RPMI7951 (cell line): ENCODE data around the gene SLF2. TPM values are rescaled to one million over a fixed set of nuclear protein-coding genes. Genes with fewer than 3 reads are reported as not detected.
A peak's percentile ranks its signal among the peaks of the same experiment; 100 is the strongest.

ENCODE experiments used
- DNase-seq: peaks from one replicate; pipeline ENCODE4 v3.0.0-alpha.2; 2012; ENCODE audit warnings: low read depth
- total RNA-seq: library from RNA; depleted of rRNA; stranded (reverse); fragments of >200 nt; shearing (Covaris generic); gene quantifications from 2 replicates; pipeline ENCODE4 v1.2.3, GENCODE V29; 2014

Gene SLF2
- total RNA-seq, 1 experiment from 2014 or later = 20.5 TPM

DNA sequence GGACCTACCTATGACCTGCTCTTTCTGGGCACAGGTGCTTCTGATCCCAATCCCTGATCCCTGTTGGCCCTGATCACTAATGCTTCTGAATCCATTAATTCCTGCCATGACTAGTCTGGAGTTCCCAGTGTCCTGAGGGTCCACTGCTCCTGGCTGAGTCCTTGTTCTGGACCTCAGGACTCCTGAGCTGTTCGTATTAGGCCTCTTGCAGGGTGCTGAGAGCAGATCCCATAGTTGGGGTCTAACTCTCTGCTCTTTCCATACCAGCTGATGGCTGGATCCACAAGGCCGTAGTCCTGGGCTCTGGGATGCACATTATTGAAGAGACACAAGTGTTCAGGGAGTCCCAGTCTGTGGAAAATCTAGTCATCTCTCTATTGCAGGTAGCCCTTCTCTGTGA is 67.5 kb downstream of the SLF2 start:
- no peak for DNase-seq

DNA sequence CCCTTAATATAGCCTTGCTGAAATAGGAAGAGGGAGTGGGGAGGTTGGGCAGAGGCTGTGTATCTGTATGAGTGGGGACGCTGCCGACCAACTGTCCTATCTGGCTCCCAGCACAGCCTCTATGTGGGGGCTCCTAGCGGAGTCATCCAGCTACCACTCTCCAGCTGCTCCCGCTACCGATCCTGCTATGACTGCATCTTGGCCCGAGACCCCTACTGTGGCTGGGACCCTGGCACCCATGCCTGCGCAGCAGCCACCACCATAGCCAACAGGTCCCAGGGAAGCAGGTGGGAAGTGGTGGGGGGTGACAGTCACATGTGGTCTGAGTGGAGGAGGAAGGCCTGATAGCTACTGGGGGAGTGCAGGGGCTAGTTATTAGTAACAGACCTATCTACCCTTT is 67.9 kb downstream of the SLF2 start:
- DNase-seq = no peak

DNA sequence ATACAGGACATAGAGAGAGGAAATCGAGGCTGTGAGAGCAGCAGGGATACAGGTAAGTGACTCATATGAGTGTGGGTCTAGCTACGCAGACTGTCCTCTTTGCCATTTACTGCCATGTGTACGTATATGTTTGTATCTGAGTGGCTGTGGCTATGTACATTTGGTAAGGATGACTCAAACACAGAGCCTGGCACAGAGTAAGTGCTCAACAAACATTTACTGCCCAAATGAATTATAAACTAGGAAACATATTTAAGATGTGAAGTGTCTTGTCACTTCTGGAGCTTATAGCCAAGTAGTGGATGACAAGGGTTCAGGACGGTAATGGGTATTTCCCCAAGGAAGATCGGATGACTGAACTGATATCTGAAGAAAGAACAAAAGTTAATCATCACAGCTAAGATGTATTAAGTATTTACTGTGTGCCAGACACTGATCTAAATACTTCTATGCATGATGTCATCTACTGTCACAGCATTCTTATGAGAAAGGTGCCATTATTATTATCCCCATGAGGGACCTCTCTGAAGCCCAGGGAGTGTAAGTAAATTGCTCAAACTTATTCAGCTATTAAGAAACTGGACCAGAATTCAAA is 68.5 kb downstream of the SLF2 start:
- no peak for DNase-seq

DNA sequence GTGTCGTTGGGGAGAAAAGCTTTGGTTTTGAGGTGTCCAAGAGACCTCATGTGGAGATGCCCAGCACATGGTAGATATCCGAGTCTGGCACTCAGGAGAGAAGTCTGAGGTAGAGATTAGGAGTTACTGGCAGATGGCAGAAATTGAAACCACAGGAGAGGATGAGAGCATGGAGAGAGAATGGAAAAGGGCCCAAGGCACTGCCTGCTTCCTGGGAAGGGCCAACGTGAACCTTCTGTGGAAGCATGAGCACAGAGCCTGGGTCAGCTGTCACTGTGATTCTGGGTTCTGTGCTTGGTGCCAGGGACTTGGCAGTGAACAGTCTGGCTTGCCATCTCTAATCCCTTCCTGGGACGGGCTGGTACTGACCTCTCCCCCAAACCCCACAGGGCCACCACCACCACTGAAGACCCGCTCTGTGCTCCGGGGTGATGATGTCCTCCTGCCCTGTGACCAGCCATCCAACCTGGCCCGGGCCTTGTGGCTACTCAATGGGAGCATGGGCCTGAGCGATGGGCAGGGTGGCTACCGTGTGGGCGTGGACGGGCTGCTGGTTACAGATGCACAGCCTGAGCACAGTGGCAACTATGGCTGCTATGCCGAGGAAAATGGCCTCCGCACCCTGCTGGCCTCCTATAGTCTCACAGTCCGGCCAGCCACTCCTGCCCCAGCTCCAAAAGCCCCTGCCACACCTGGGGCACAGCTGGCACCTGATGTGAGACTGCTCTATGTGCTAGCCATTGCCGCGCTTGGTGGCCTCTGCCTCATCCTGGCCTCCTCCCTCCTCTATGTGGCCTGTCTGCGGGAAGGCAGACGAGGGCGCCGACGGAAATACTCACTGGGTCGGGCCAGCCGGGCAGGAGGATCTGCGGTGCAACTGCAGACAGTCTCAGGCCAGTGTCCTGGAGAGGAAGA is 70.4 kb downstream of the SLF2 start:
- no peak for DNase-seq

DNA sequence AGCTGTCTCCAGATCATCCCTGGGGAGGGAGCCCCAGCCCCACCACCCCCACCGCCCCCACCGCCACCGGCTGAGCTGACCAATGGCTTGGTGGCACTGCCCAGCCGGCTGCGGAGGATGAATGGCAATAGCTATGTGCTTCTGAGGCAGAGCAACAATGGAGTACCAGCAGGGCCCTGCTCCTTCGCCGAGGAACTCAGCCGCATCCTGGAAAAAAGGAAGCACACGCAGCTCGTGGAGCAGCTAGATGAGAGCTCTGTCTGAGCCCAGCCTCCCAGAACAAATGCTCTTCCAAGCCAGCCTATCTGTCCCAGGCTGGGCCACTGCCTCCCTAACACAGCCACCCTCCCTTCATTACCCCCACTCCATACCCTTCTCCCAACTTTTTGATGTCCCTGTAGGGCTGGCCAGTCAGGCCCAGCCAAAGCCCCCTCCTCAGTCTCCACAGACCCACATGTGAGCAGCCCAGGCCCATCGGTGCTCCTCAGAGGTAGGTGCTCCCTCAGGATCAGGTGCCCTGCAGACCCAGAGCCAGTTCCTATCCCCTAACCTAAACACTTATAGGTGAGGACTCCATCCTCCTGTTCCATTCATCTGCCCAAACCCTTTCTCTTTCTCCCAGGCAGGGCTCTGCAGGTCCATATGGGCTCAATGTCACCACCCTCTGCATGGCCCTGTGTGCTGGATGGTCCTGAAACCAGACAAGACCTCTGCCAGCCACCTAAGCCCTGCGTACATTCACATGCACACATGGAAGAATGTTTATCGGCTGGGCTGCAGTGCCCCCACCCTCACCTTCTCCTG is 71.3 kb downstream of the SLF2 start:
- DNase-seq = no peak

DNA sequence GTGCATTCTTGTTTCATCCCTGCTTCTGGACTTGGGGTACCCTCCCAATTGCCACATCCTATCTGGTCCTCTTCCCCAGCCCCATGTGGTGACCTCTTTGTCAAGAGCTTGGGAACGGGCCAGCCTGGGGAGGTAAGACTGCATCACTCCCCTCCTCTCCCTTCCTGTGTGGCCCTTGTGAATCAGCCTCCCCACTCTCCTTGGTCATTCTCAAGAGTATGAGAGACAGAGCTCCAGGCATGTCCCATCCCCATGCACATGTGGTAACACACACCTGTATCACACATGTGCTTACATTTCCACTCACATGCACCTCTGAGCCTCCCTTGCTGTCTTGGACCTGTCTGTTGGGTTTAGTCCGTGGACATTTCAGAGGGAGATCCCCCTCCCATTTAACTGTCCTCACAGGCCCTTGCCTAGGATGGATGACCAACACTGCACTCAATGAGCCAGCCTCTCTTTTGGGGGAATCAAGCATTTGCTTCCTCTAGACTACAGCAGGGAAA is 72.0 kb downstream of the SLF2 start:
- no peak for DNase-seq

DNA sequence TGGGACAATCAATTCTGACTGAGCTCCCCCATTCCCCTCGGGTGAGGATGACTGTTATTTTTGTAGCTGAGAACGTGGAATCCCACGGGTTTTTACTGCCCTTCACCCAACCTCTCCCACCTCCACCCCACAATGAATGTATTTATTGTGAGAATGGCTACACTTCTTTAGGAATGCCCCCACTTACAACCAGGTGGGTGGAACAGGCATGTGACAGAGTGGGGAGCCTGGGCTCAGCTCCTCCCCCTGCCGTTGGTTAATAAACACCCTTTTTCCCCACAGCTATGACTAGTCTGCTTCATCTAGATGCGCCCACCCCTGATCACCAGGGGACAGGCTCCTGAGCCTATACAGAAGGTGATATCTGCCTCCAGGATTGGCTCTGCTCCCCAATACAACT is 72.6 kb downstream of the SLF2 start:
- no peak for DNase-seq

DNA sequence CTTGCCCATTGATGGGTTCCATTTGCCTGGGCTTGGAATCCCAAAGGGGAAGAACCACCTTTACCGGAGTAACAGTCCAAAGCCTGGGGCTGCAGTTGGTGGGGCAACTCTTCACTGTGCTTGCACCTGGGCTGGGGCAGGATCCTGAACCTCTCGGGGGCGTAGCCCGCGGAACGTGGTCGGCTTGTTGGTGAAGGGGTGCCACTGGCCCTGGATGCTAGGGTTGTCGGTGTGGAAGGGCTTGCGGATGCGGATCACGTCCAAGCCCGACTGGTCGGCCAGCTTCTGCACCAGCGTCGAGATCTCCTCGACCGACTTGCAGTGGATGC is 73.8 kb downstream of the SLF2 start:
- no peak for DNase-seq

DNA sequence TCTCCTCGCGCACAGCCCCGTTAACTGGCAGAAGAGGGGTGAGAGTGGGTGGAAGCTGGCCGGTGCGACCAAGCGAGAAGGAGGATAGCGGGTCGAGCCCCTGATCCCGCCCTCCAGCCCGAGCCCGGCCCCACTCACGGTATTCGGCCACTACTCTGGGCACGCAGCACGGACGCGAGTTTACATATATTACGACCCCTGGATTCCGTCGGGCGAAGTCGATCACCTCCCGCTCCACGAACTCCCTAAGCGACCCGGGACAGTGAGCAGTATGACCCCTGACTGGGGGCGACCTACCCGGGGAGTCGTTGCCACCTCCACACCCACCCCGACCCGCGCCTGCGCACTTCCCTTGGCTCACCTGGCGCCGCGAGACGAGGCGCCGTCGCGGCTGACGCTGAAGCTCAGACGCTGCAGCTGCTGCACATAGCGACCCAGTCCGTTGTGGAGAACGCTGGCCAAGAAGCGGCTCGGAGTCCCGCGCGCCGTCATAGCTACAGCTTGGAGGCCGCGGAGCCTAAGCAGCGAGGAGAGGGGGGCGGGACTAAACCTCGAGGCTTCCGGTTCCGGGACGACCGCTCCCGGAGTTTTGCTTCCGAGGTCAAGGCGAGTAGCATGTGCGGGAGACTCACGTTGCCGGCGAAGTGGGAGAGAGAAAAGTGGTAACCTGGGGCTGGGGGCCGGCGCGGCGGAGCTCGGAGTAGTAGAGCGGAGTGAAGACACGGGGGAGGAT is 74.4 kb downstream of the SLF2 start, which contains the start of the genes MRPL43 and TWNK:
MRPL43 (minus strand) TSS at position 546 of the 733 bp plus-strand sequence; CDS start at position 492, 54 bp downstream.
TWNK (plus strand) TSS at position 592 of the 733 bp plus-strand sequence. CDS start 668 bp downstream, outside the sequence.
- peak; percentile 69 for DNase-seq

DNA sequence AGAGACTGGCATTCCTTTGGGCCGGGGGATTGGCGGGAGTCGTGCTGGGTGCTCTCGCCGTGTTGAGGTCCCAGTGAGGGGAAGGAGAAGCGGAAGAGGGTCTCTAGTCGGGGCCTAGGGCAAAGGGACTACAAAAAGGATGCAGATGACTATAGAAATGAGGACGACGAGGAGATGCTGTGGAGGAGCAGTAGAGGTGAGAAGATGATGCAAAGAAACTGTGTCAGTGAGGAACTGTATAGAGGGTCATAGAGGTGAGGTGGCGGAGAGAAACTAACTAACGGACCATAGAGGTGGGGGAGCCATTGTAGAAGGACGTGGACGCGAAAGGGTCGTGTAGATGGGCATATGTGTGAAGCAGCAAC is 74.9 kb downstream of the SLF2 start:
- no peak for DNase-seq

DNA sequence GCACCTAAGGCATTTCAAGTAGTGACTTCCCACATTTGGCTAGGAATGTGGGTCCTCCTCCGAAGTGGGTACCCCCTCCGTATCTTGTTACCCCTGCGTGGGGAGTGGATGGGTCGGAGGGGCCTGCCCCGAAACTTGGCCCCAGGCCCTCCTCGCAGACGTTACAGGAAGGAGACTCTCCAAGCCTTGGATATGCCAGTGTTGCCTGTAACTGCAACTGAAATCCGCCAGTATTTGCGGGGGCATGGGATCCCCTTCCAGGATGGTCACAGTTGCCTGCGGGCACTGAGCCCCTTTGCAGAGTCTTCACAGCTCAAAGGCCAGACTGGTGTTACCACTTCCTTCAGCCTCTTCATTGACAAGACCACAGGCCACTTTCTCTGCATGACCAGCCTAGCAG is 75.4 kb downstream of the SLF2 start:
- no peak for DNase-seq

DNA sequence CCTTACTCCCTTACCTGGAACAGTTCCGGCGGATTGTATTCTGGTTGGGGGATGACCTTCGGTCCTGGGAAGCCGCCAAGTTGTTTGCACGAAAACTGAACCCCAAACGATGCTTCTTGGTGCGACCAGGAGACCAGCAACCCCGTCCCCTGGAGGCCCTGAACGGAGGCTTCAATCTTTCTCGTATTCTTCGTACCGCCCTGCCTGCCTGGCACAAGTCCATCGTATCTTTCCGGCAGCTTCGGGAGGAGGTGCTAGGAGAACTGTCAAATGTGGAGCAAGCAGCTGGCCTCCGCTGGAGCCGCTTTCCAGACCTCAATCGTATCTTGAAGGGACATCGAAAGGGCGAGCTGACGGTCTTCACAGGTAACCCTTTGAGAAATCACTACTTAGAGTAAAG is 76.3 kb downstream of the SLF2 start:
- DNase-seq = no peak

DNA sequence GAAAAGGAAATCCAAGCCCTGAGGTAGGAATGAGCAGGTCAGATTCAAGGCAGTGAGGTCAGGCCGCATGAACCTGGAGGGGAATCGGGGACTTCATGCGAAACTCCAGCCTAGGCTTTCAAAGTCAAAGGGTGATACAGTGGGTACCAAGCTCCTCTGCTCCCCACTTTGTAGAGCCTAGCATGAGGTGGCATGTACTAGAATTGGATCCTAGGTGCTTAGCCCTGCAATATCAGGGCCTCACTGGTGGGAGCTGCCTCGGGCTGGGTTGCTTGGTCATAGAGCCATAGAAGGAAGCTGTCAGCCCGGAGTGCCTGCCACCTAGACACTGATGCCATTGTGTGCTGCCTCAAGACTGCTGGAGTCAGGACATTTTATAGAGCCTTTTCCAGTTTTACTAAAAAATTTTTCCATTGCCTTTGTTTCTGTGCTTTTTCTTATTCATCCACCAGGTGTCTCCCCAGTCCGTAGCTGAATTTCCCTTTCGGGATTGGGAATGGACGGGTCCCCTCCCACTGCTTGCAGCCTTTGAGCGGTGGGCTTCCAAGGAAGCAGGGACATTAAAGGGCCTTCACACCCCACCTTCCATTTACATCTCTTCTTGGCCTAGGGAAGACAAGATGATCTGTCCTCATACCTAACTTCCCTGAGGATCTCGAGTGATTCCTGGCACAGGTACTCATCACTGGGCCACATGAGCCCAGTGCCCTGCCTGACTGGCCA is 81.4 kb downstream of the SLF2 start:
- peak; percentile 42 for DNase-seq

DNA sequence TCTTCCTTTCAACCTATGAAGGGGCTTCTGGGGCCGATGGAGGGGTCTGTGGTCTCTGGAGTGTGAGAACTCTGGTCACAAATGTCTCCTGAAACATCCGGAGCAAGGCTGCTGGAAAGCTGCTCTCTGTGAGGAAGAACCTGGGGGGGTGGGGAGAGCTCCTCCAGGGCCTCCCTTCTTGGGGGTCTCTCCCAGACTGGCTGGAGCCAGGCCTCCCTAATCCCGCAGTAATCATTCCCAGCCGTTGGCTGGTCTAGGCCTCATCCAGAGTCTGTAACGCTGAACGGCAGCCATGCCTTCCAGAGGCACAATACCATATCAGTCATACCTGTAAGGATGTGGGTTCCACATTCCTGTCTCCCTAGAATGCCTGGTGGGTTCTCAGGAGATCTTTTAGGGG is 82.4 kb downstream of the SLF2 start:
- no peak for DNase-seq

DNA sequence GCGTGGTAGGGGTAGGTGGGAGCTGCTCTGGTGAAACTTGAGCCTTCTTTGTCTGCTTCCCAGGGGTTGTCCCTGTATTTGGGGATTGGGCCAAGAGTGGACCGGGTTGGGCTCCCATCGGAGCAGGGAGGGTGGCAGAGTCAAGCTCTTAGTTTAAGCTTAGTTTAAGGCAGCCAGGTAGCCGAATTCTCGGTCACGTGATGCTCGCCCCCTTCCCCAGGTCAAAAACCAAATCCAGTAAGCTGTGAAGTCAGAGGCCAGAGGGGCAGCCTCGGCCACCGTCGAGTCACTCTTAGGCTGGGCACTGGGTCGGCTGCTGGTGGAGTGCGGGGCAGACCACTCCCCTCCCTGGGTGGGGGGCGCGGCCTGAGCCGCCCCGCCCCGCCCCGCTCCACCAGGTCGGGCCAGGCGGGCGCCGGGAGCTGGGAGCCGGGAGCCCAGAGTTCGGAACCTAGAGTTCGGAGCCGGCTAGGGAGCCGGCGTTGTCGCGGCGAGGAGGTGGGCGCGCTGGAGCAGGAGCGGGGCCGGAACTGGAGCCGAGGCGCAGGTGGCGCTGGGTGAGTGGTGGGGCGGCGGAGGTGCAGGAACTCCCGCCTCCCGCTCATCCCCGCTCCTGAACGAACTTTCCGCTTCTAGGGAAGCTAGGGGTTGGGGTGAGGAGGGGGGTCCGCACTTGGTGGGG is 84.1 kb downstream of the SLF2 start:
- no peak for DNase-seq

DNA sequence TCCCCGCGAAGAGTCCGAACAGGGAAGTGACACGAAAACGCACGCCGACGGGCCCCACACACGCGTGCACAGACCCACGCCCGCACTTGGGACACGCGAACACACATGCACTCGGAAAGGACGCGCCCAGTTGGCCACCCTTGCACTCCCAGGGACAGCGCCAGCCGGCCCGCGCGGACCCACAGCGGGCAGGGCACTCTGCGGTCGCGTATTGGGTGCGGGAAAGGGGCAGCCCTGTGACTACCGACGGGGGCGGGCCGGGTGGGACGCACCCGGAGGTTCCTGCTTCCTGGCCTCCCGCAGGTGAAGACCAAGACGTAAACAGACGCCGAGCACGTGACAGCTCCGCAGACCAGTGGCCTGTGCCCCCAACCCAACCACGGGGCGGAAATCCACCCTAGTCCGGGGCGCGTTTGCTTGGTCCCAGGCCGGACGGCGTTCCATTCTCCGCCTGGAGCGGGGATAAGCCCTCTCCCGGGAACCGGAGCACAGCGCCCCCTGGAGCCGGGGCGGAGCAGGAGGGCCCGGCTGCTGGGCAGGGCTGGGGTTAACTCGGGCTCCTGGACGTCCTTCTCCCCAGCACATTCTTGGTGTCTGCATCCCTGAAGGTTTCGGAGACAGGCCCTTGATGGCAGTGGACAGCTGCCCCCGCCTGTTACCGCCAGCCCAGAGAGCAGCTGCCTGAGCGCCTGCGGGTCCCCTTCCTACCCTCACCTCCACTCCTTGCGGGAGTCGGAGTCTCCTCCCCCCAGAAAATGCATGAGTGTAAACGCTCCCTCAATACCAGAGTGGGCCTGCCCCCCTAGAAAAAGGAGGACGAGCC is 84.8 kb downstream of the SLF2 start:
- DNase-seq = peak; percentile 67

DNA sequence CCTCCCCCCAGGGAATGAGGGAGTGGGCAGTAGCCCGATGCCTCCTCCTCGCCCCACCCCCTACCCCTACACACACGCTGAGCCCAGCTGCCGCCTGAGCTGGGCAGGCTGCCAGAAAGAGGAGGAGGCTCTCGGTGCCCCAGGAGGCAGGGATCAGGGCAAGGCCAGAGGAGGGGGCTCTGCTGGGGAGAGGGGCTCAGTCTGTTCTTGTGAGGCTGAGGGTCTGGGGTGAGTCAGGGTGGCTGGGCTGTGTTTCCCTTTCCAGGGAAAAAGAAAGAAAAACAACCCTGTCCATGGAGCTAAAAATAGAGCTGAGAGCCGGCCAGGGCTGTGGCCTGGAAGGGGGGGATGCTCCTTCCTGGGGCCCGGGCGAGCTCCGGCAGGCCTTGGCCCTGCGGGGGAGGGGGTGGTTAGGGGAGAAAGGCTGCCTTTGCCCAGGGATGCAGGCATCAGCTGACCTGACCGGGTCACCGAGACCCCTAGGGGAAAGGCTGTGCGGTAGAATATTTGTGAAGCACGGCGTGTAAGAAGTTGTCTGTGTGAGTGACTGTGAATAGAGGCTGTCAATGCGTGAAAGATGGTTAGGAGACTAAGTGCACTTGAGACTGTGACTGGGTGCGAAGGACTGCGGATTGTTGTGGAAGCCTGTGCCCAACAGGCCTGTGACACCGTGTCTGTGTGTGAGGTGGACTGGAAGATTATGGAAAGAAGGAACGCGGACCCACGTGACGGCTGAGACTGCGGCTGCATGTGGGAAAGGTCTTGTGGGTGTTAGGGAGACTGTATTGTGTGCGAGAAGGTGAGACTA is 85.6 kb downstream of the SLF2 start:
- DNase-seq = peak; percentile 82

DNA sequence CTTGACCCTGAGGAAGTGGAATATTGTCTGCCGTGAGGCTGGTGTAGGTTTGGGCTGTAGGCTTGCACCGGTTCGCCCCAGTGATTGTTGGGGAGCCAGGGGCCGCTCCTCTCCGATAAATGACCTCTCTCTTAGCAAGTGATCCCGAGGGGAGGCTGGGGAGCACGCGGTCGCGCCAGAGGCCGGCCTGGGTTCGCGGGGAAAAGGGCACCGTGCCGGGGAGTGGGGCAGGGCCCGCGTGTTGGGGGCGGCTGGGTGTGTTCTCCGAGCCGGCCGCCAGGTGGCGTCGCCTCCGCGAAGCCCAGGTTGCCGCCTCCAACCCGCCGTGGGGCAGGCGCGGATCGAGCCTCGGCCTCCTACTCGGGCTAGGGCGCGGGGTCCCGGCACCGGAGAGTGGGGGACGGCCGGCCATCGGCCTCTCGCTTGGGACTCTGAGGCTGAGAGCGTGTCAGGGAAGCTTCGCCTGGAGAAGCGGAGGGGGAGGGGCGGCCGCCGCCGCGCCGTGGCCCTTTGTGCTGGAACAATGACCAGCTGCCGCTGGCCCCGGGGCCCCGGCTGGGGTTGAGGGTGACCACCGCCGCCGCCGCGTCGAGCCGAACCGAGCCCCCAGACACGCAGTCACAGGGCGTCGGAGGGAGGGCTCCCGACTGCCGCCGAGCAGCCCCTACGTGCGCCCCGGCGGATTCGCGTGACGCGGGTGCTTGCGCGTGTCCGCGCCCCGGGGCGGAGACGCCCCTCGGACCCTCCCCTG is 86.4 kb downstream of the SLF2 start:
- DNase-seq = peak; percentile 68
